Mammary epithelial cell (primary cell): ENCODE results near the gene DECR2.

Experiments used
- CTCF ChIP-seq, 2 donors: IDR thresholded peaks in 1 of 2; conservative IDR thresholded peaks in 1 of 2; 2 replicates each; pipeline ENCODE4 v1.5.1; 2011 to 2012; ENCODE audit warnings: inconsistent platforms in 2 of 2, low read length in 2 of 2, mild to moderate bottlenecking in 2 of 2, control low read depth in 1 of 2, low read depth in 1 of 2; ENCODE audit not compliant: insufficient read depth in 1 of 2; ENCODE audit errors: extremely low read depth in 1 of 2
- EZH2 ChIP-seq: IDR thresholded peaks from 2 replicates; pipeline ENCODE4 v1.6.1; 2012; ENCODE audit warnings: low read length, inconsistent platforms, borderline replicate concordance

DNA sequence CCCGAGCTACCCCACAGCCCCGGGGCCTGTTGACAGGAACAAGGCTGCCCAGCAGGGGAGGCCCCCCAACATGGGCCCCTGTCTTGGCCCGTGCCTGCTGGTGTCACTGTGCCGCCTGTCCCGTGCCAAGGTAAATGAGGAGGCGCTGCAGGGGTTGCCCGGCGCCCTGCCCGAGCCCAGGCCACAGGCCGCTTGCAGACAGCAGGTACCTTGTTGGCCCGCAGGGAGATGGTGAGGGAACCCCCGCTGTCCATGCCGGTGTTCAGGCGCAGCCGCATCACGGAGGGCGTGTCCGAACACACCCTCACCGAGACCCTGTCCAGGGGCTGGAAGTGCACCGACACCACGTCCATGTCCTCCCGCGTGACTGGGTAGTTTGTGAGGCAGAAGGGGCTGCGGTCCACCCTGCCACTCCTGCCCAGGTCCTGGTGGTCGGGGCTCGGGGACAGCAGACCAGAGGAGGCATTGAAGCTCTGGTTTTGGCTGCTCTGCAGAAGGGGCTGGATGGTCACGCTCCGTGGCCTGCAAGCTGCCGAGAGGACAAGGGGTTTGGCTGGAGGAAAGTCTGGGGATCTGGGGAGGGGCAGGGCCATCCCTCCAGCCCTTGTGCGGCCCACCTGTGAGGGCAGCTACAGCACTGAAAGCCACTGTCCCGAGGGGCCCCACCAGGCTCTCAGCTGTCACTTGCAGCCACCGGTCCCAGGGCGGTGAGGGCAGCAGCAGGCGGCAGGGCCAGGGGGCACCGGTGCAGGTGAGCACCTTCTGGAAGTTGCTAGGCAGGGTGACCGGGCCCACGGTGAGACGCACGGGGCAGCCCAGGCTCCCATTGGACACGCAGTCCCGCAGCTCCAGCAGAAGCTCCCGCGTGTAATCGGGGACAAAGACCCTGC lies 25.5 kb upstream of the DECR2 start:
- TF ChIP-seq CTCF (conservative IDR thresholded peaks at IDR 0.05 in 1 of 2, IDR thresholded peaks at IDR 0.05 in 1 of 2; ENCODE audit: extremely low read depth in 1 of 2, insufficient read depth in 1 of 2, low read depth in 1 of 2, low read length in 2 of 2) (no peak), EZH2 (no peak)
